H1 (cell line): ENCODE data around the gene CACNA2D4. TPM values are rescaled to one million over a fixed set of nuclear protein-coding genes. Genes with fewer than 3 reads are reported as not detected.

Experiments used
- CTCF ChIA-PET: fragments of 300-600 bp; sonication (Branson Sonifier 250); formaldehyde crosslinking; loops from one replicate; lab custom pipeline; 2021; ENCODE audit not compliant: partially characterized antibody; lab: Charles Lee
- POLR2A ChIA-PET: fragments of 300-600 bp; sonication (Branson Sonifier 250); formaldehyde crosslinking; loops from one replicate; lab custom pipeline; 2021; ENCODE audit warnings: inconsistent platforms; ENCODE audit not compliant: partially characterized antibody; lab: Charles Lee
- DNase-seq, 2 experiments: peaks; one replicate each; pipeline versions ENCODE4 v3.0.0 to v3.0.0-alpha.2; 2010 to 2022; ENCODE audit warnings: low spot score in 2 of 2, low read depth in 1 of 2, mixed read lengths in 1 of 2
- FAIRE-seq: peaks from 2 replicates; lab custom pipeline; 2011; peaks lifted over from hg19 to GRCh38; lab: Jason Lieb, UNC
- H2AFZ ChIP-seq: 2 replicates; pipeline ENCODE4 v1.8.1; 2012; ENCODE audit warnings: low read length, inconsistent platforms
- H2AK5ac ChIP-seq: 2 replicates; pipeline ENCODE4 v1.6.1; 2013; ENCODE audit warnings: low read depth, low read length
- H2BK120ac ChIP-seq: replicated peaks from 2 replicates; pipeline ENCODE3; 2013; ENCODE audit warnings: low read depth, low read length, inconsistent platforms
- H2BK12ac ChIP-seq: 2 replicates; pipeline ENCODE4 v1.6.1; 2013; ENCODE audit warnings: low read depth, low read length
- H2BK15ac ChIP-seq: 2 replicates; pipeline ENCODE4 v1.6.1; 2013; ENCODE audit warnings: low read length
- H2BK20ac ChIP-seq: 2 replicates; pipeline ENCODE4 v1.6.1; 2013; ENCODE audit warnings: low read length
- H2BK5ac ChIP-seq: 2 replicates; pipeline ENCODE4 v1.6.1; 2013; ENCODE audit warnings: low read depth, low read length
- H3K14ac ChIP-seq: 2 replicates; pipeline ENCODE4 v1.6.1; 2013; ENCODE audit warnings: inconsistent platforms; ENCODE audit not compliant: insufficient read length
- H3K18ac ChIP-seq: 2 replicates; pipeline ENCODE4 v1.6.1; 2013; ENCODE audit warnings: low read length; ENCODE audit errors: extremely low read depth
- H3K23ac ChIP-seq: 2 replicates; pipeline ENCODE4 v1.6.1; 2013; ENCODE audit warnings: inconsistent platforms; ENCODE audit not compliant: insufficient read length
- H3K23me2 ChIP-seq: 2 replicates; pipeline ENCODE4 v1.6.1; 2013; ENCODE audit warnings: low read depth, low read length
- H3K27ac ChIP-seq: 2 replicates; pipeline ENCODE4 v1.6.1; 2011; ENCODE audit warnings: low read depth, low read length, inconsistent platforms
- H3K27me3 ChIP-seq, 4 experiments: replicated peaks in 1 of 4; 1 replicate in 1 of 4; 2 replicates in 3 of 4; pipeline versions ENCODE4 v1.6.1 to v1.8.1; 2011 to 2013; ENCODE audit warnings: low read length in 3 of 4, mild to moderate bottlenecking in 3 of 4, inconsistent platforms in 2 of 4, mixed read lengths in 2 of 4, moderate library complexity in 1 of 4; ENCODE audit not compliant: control insufficient read depth in 3 of 4, insufficient read depth in 3 of 4; ENCODE audit errors: extremely low read depth in 1 of 4
- H3K36me3 ChIP-seq, 4 experiments: 2 replicates each; pipeline versions ENCODE4 v1.6.1 to v1.8.1; 2011 to 2013; ENCODE audit warnings: mild to moderate bottlenecking in 4 of 4, low read length in 3 of 4, moderate library complexity in 2 of 4, control low read depth in 1 of 4, inconsistent platforms in 1 of 4; ENCODE audit not compliant: insufficient read depth in 4 of 4, control insufficient read depth in 2 of 4
- H3K4ac ChIP-seq: replicated peaks from 2 replicates; pipeline ENCODE3; 2013; ENCODE audit warnings: low read length, low read depth, mixed read lengths, inconsistent platforms; ENCODE audit not compliant: insufficient read length
- H3K4me1 ChIP-seq, 4 experiments: replicated peaks in 1 of 4; 1 replicate in 1 of 4; 2 replicates in 3 of 4; pipeline versions ENCODE4 v1.6.1 to v1.8.1; 2011 to 2013; ENCODE audit warnings: low read length in 3 of 4, inconsistent platforms in 2 of 4, mixed read lengths in 1 of 4; ENCODE audit not compliant: insufficient read depth in 4 of 4, control insufficient read depth in 3 of 4
- H3K4me2 ChIP-seq, 2 experiments: 2 replicates each; pipeline versions ENCODE4 v1.6.1 to v1.8.1; 2011 to 2013; ENCODE audit warnings: low read depth in 2 of 2, low read length in 2 of 2, control low read depth in 1 of 2, inconsistent platforms in 1 of 2, mild to moderate bottlenecking in 1 of 2; ENCODE audit not compliant: insufficient read depth in 1 of 2
- H3K4me3 ChIP-seq, 4 experiments: fragments of 200-600, 300-600 bp in 1 of 4; sonication (generic), shearing (Covaris generic), sonication (Bioruptor Twin) in 1 of 4; 2 replicates each; pipeline versions ENCODE4 v1.5.1 to v1.8.1; 2011 to 2016; ENCODE audit warnings: low read length in 4 of 4, low read depth in 3 of 4, control low read depth in 2 of 4, inconsistent platforms in 2 of 4, mild to moderate bottlenecking in 2 of 4, mixed read lengths in 1 of 4, moderate library complexity in 1 of 4; ENCODE audit not compliant: insufficient read depth in 2 of 4; ENCODE audit errors: extremely low read depth in 1 of 4
- H3K56ac ChIP-seq: replicated peaks from 2 replicates; pipeline ENCODE3; 2013; ENCODE audit warnings: low read depth, mild to moderate bottlenecking, mixed read lengths, low read length, inconsistent platforms; ENCODE audit not compliant: insufficient read length
- H3K79me1 ChIP-seq: 2 replicates; pipeline ENCODE4 v1.6.1; 2013; ENCODE audit warnings: low read depth, low read length, control low read depth
- H3K79me2 ChIP-seq, 2 experiments: 2 replicates each; pipeline versions ENCODE4 v1.6.1 to v1.8.1; 2012 to 2013; ENCODE audit warnings: low read length in 2 of 2, mild to moderate bottlenecking in 2 of 2, inconsistent platforms in 1 of 2; ENCODE audit not compliant: insufficient read depth in 2 of 2, control insufficient read depth in 1 of 2
- H3K9ac ChIP-seq, 4 experiments: replicated peaks in 1 of 4; 1 replicate in 1 of 4; 2 replicates in 3 of 4; pipeline versions ENCODE4 v1.6.1 to v1.8.1; 2011 to 2013; ENCODE audit warnings: low read depth in 3 of 4, low read length in 3 of 4, control low read depth in 2 of 4, mild to moderate bottlenecking in 2 of 4, moderate library complexity in 2 of 4, inconsistent platforms in 1 of 4; ENCODE audit errors: extremely low read depth in 1 of 4
- H3K9me3 ChIP-seq, 2 experiments: 2 replicates each; pipeline versions ENCODE4 v1.6.1 to v1.8.1; 2012 to 2013; ENCODE audit warnings: mild to moderate bottlenecking in 2 of 2, moderate library complexity in 2 of 2, control low read depth in 1 of 2, inconsistent platforms in 1 of 2, low read depth in 1 of 2, low read length in 1 of 2, mixed read lengths in 1 of 2; ENCODE audit not compliant: insufficient read depth in 2 of 2
- H4K20me1 ChIP-seq, 2 experiments: replicated peaks in 1 of 2; 2 replicates each; pipeline versions ENCODE3 to v1.8.1; 2011 to 2013; ENCODE audit warnings: inconsistent platforms in 2 of 2, low read length in 2 of 2, mild to moderate bottlenecking in 1 of 2; ENCODE audit not compliant: insufficient read depth in 2 of 2, control insufficient read depth in 1 of 2
- H4K5ac ChIP-seq: 2 replicates; pipeline ENCODE4 v1.6.1; 2013; ENCODE audit warnings: low read length, low read depth, mixed read lengths, inconsistent platforms; ENCODE audit not compliant: insufficient read length
- H4K8ac ChIP-seq: 2 replicates; pipeline ENCODE4 v1.8.0; 2013; ENCODE audit warnings: mild to moderate bottlenecking, moderate library complexity, low read length, inconsistent platforms; ENCODE audit not compliant: insufficient read depth; ENCODE audit errors: extremely low read depth
- H4K91ac ChIP-seq: replicated peaks from 2 replicates; pipeline ENCODE3; 2013; ENCODE audit warnings: low read length, mixed read lengths, inconsistent platforms; ENCODE audit not compliant: insufficient read length
- BACH1 ChIP-seq: IDR thresholded peaks from 2 replicates; pipeline ENCODE4 v1.6.1; 2012; ENCODE audit warnings: low read length, improper control_type of control experiment
- EGR1 ChIP-seq: IDR thresholded peaks from 2 replicates; pipeline ENCODE4 v1.6.1; 2011; ENCODE audit warnings: low read depth, low read length, borderline replicate concordance
- KDM1A ChIP-seq: fragments of 200-600, 300-600 bp; sonication (generic); IDR thresholded peaks from 2 replicates; pipeline ENCODE4 v1.7.1; 2016; ENCODE audit warnings: mild to moderate bottlenecking, low read length, borderline replicate concordance
- POLR2AphosphoS5 ChIP-seq: IDR thresholded peaks from 2 replicates; pipeline ENCODE4 v1.6.1; 2011; ENCODE audit warnings: low read depth, low read length
- RBBP5 ChIP-seq: IDR thresholded peaks from 2 replicates; pipeline ENCODE4 v1.7.1; 2012; ENCODE audit warnings: low read depth, mild to moderate bottlenecking, inconsistent platforms, low read length, moderate library complexity, borderline replicate concordance
- SP2 ChIP-seq: IDR thresholded peaks from 2 replicates; pipeline ENCODE4 v1.6.1; 2012; ENCODE audit warnings: mild to moderate bottlenecking, low read length, inconsistent platforms
- SP4 ChIP-seq: IDR thresholded peaks from 2 replicates; pipeline ENCODE4 v1.6.1; 2012; ENCODE audit warnings: low read length, inconsistent platforms
- SRF ChIP-seq: IDR thresholded peaks from 2 replicates; pipeline ENCODE4 v1.6.1; 2011; ENCODE audit warnings: mild to moderate bottlenecking, low read depth, low read length, moderate library complexity
- USF2 ChIP-seq: IDR thresholded peaks from 2 replicates; pipeline ENCODE4 v1.6.1; 2011; ENCODE audit warnings: low read length, improper control_type of control experiment
- YY1 ChIP-seq: IDR thresholded peaks from 2 replicates; pipeline ENCODE4 v1.6.1; 2011; ENCODE audit warnings: low read depth, mild to moderate bottlenecking, low read length
- polyA plus RNA-seq, 7 experiments: library from polyadenylated mRNA; depleted of rRNA in 3 of 7; stranded (reverse) in 5 of 7; unstranded in 2 of 7; fragments of >200 nt in 5 of 7; fragments of 200-250 nt in 2 of 7; gene quantifications; 1 replicate in 5 of 7; 2 replicates in 1 of 7; 4 replicates in 1 of 7; pipeline versions ENCODE4 v1.2.1 to v1.2.3, GENCODE V29; 2011 to 2013; ENCODE audit warnings: missing spikeins in 2 of 7, mixed read lengths in 2 of 7
- total RNA-seq: library from RNA; stranded (reverse); fragmentation: NEBNext Ultra II Directional; extraction: Animal tissue kit (Norgen Biotek cat#: 25700); gene quantifications from 2 replicates; pipeline ENCODE4 v1.2.1, GENCODE V29; 2021

The CACNA2D4 gene
- total and polyA plus RNA-seq, 2 of the 8 experiments (the other 6 are each of a cell fraction or from before 2014, with no cell fraction given), result 0.44 to 0.88 TPM

DNA sequence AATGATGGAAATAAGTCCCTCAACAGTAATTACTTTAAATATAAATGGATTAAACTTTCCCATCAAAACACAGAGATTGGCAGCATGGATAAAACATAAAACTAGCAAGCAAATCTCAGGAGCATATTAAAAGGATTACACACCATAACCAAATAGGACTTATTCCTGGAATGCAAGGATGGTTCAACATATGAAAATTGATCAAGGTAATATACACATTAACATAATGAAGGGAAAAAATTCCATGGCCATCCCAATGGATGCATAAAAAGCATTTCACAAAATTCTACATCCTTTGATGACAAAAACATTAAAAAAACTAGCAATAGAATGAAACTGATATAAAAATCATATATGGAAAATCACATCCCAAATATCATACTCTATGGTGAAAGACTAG lies 13.6 kb downstream of the CACNA2D4 start:
- Histone ChIP-seq H3K79me2 (no peaks in the 10 kb centered on the region), H3K9me3 (peaks cover 0 to 3% of the 10 kb centered on the region in 2 experiments; a peak in 2 of 4 replicates), H4K8ac (no peak overlapping the region), H3K4me1 (no peaks in the 10 kb centered on the region), H3K56ac (no peak overlapping the region), H2AK5ac (no peak overlapping the region), H4K91ac (no peak overlapping the region), H3K18ac (no peak overlapping the region), H3K36me3 (no peaks in the 10 kb centered on the region; a peak in 1 of 8 replicates), H4K20me1 (no peaks in the 10 kb centered on the region), H3K23ac (no peak overlapping the region), H2BK120ac (no peak overlapping the region), H3K4ac (no peak overlapping the region), H3K4me3 (no peak overlapping the region), H3K23me2 (no peaks in the 10 kb centered on the region), H2BK20ac (no peak overlapping the region), H3K9ac (no peak overlapping the region), H2BK5ac (no peak overlapping the region), H3K14ac (no peak overlapping the region), H3K79me1 (no peaks in the 10 kb centered on the region), H3K4me2 (no peak overlapping the region), H2AFZ (no peak overlapping the region), H2BK12ac (no peak overlapping the region), H3K27ac (no peak overlapping the region), H2BK15ac (no peak overlapping the region), H4K5ac (no peak overlapping the region), H3K27me3 (no peaks in the 10 kb centered on the region)
- TF ChIP-seq POLR2AphosphoS5 (no peak), USF2 (no peak), KDM1A (no peak), YY1 (no peak), SP2 (no peak), RBBP5 (no peak), EGR1 (no peak), BACH1 (no peak), SP4 (no peak), SRF (no peak)
- ChIA-PET CTCF (no interaction called here), POLR2A (interaction anchor here (1.2 kb wide), 1 partner anchor 18 kb away, joined by 3 read pairs; no protein-coding TSS in a partner anchor)
- DNase-seq (no peak), FAIRE-seq (no peak)
